PC-9 (cell line): ENCODE results near the gene RAB8A. TPM values are rescaled to one million over a fixed set of nuclear protein-coding genes. Genes with fewer than 3 reads are reported as not detected.

ENCODE experiments used
- BruUV-seq: library from RNA; stranded (reverse); fragments of 400-500 nt; replicated peaks from 2 replicates; lab custom pipeline; 2021; lab: Mats Ljungman, UMichigan
- CTCF ChIA-PET: fragments of 300-600 bp; sonication (Branson Sonifier 250); formaldehyde crosslinking; loops from one replicate; lab custom pipeline; 2022; ENCODE audit warnings: antibody characterized with exemption; lab: Charles Lee
- POLR2A ChIA-PET: fragments of 300-600 bp; sonication (Branson Sonifier 250); formaldehyde crosslinking; loops from one replicate; lab custom pipeline; 2022; ENCODE audit warnings: antibody characterized with exemption; ENCODE audit not compliant: unreplicated experiment; lab: Charles Lee
- DNase-seq, 2 experiments: peaks; one replicate each; pipeline versions ENCODE4 v3.0.0 to v3.0.0-alpha.2; 2015 to 2022; ENCODE audit warnings: mixed read lengths in 1 of 2
- H2AFZ ChIP-seq: fragments of 200-600 bp; sonication (generic); 2 replicates; pipeline ENCODE4 v1.8.1; 2017; ENCODE audit warnings: antibody characterized with exemption
- H3F3A ChIP-seq: fragments of 200-600 bp; sonication (generic); 2 replicates; pipeline ENCODE4 v1.8.1; 2017; ENCODE audit warnings: antibody characterized with exemption, mild to moderate bottlenecking, low read depth; ENCODE audit not compliant: insufficient read depth
- H3K27ac ChIP-seq: fragments of 200-600 bp; sonication (generic); 2 replicates; pipeline ENCODE4 v1.6.1; 2016; ENCODE audit warnings: mixed run types
- H3K27me3 ChIP-seq: fragments of 200-600 bp; sonication (generic); 2 replicates; pipeline ENCODE4 v1.6.1; 2016; ENCODE audit warnings: low read depth, mixed run types; ENCODE audit not compliant: insufficient read depth
- H3K36me3 ChIP-seq: fragments of 200-600 bp; sonication (generic); 2 replicates; pipeline ENCODE4 v1.6.1; 2016; ENCODE audit warnings: low read depth, mixed run types
- H3K4me1 ChIP-seq: fragments of 200-600 bp; sonication (generic); replicated peaks from 2 replicates; pipeline ENCODE4 v1.6.1; 2016; ENCODE audit warnings: mixed run types; ENCODE audit not compliant: insufficient read depth
- H3K4me2 ChIP-seq: fragments of 200-600 bp; sonication (generic); 2 replicates; pipeline ENCODE4 v1.6.1; 2017; ENCODE audit warnings: mixed run types
- H3K4me3 ChIP-seq: fragments of 200-600 bp; sonication (generic); 2 replicates; pipeline ENCODE4 v1.6.1; 2016; ENCODE audit warnings: mixed run types
- H3K79me2 ChIP-seq: fragments of 200-600 bp; sonication (generic); 2 replicates; pipeline ENCODE4 v1.6.1; 2017; ENCODE audit warnings: low read depth, mixed run types
- H3K9me2 ChIP-seq: fragments of 200-600 bp; sonication (generic); 2 replicates; pipeline ENCODE4 v1.8.1; 2017; ENCODE audit warnings: mild to moderate bottlenecking; ENCODE audit not compliant: insufficient read depth
- H3K9me3 ChIP-seq: fragments of 200-600 bp; sonication (generic); 2 replicates; pipeline ENCODE4 v1.8.1; 2016; ENCODE audit warnings: low read depth; ENCODE audit not compliant: insufficient read depth
- H4K20me1 ChIP-seq: fragments of 200-600 bp; sonication (generic); 2 replicates; pipeline ENCODE4 v1.8.1; 2017; ENCODE audit not compliant: insufficient read depth
- CTCF ChIP-seq: fragments of 200-600 bp; sonication (generic); conservative IDR thresholded peaks from 2 replicates; pipeline ENCODE4 v1.6.1; 2017; ENCODE audit warnings: mixed run types, antibody characterized with exemption, mild to moderate bottlenecking, moderate library complexity
- EZH2 ChIP-seq: fragments of 200-600 bp; sonication (generic); IDR thresholded peaks from 2 replicates; pipeline ENCODE4 v1.8.0; 2017; ENCODE audit warnings: antibody characterized with exemption, low read depth
- intact Hi-C: fragments of 100-400 bp; cut with micrococcal nuclease; formaldehyde crosslinking; loops from one replicate; pipeline ENCODE4 v1.10.0; 2022; ENCODE audit not compliant: unreplicated experiment
- total RNA-seq: library from RNA; stranded (reverse); gene quantifications from 2 replicates; pipeline ENCODE4 v1.2.3, GENCODE V29; 2021

RAB8A gene
- total RNA-seq, 1 experiment from 2014 or later: 104 TPM

DNA sequence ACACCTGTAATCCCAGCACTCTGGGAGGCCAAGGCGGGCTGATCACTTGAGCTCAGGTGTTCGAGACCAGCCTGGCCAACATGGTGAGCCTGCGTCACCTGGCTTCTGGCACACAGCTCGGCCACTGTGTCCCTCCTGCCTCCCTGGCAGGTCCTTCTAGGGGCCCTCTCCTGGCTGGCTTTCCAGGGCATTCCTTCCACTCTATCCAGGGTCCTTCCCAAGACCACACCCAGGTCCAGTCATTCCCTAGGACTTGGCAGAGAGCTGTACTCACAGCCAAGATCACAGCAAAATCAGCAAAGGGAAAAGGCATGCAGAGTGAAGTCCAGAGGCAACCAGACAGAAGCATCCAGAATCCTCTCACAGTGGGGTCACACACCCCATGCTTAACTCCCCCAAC lies 22.1 kb downstream of the RAB8A start:
- TF ChIP-seq CTCF (no peak), EZH2 (no peak)
- Histone ChIP-seq H3K4me3 (no peak overlapping the region), H3K36me3 (peaks cover 25% of the 10 kb centered on the region; the same call in 1 of the 2 replicates), H4K20me1 (no peaks in the 10 kb centered on the region), H3K27me3 (no peaks in the 10 kb centered on the region), H3K4me1 (no peaks in the 10 kb centered on the region), H3K27ac (no peak overlapping the region), H2AFZ (no peak overlapping the region), H3K9me2 (no peaks in the 10 kb centered on the region), H3K9me3 (no peaks in the 10 kb centered on the region), H3K4me2 (no peak overlapping the region), H3F3A (peaks cover 29% of the 10 kb centered on the region; the same call in 1 of the 2 replicates), H3K79me2 (no peaks in the 10 kb centered on the region)
- no TSS peak for BruUV-seq
- POLR2A ChIA-PET: no interaction called here
- CTCF ChIA-PET: no interaction called here
- intact Hi-C loops: no loop called here
- no peak for DNase-seq

DNA sequence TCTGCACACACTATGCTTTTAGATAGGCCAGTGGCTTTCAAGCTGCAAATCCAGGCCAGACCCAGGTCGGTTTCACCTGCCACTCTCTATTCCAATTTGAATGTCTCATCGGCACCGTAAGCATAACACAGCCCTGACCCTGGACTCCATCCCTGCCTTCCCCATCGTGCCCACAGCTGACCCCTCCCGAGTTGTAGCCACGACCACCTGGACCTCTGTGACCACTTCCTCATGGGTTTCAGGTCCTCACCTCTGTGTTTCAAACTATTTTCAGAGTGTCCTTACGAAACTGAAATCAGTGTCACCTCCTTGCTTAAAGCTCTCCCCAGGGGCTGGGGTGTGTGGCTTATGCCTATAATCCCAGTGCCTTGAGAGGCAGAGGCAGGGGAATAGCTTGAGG lies 22.8 kb downstream of the RAB8A start:
- H3F3A ChIP-seq: peaks cover 29% of the 10 kb centered on the region; the same call in 1 of the 2 replicates
- intact Hi-C loops: no loop called here
- H3K4me3 ChIP-seq: no peak overlapping the region
- ChIA-PET POLR2A (no interaction called here), CTCF (no interaction called here)
- no peaks in the 10 kb centered on the region for H3K4me1 ChIP-seq
- no peaks in the 10 kb centered on the region for H4K20me1 ChIP-seq
- H3K4me2 ChIP-seq: no peak overlapping the region
- H3K79me2 ChIP-seq: no peaks in the 10 kb centered on the region
- H3K27me3 ChIP-seq: no peaks in the 10 kb centered on the region
- H3K36me3 ChIP-seq: peaks cover 25% of the 10 kb centered on the region; the same call in 1 of the 2 replicates
- BruUV-seq: no TSS peak
- no peaks in the 10 kb centered on the region for H3K9me2 ChIP-seq
- no peak for DNase-seq
- TF ChIP-seq CTCF (no peak), EZH2 (no peak)
- no peaks in the 10 kb centered on the region for H3K9me3 ChIP-seq
- no peak overlapping the region for H2AFZ ChIP-seq
- no peak overlapping the region for H3K27ac ChIP-seq

DNA sequence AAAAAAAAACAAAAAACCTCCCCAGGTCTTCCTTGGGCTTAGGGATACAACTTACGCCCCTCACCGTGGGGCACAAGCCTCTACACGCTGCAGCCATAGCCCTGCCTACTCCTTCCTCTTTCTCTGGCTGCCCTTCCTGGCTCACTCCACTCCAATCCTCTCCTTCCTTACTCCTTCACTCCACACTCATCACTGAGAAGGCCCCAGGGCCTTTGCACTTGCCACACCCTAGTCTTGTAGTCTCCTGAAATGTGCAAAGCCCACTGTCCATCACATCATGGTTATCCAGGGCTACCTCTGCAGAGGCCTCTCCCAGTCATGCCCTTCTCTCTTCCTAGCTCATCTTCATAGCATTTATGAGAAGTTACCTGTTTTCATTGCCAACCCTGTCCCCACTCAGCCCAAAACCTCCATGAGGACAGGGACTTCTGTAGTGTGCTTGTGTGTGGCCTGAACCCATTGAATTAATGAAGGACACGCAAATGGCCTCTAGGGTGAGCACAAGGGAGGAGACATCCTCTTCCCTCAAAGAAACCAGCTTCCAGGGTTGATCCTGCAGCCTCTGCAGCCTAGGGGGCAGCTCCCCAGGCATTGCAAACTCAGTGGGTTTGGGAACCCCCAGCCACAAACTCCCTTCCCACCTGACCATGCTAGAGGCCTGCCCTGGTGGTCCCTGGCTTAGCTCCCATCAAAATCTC lies 23.9 kb downstream of the RAB8A start:
- CTCF ChIA-PET: interaction anchor here (0.6 kb wide), 1 partner anchor 21 kb away, joined by 5 read pairs; no protein-coding TSS in a partner anchor
- intact Hi-C loops: no loop called here
- no TSS peak for BruUV-seq

More for the DNA sequence above, 23.9 kb downstream of the RAB8A start:
- Histone ChIP-seq H3K9me3 (no peaks in the 10 kb centered on the region), H3K27ac (no peak overlapping the region), H3K79me2 (no peaks in the 10 kb centered on the region), H3K4me2 (no peak overlapping the region), H3K36me3 (peaks cover 16% of the 10 kb centered on the region; the same call in 1 of the 2 replicates), H3F3A (peaks cover 29% of the 10 kb centered on the region; the same call in 1 of the 2 replicates), H4K20me1 (no peaks in the 10 kb centered on the region), H3K4me1 (no peaks in the 10 kb centered on the region), H3K4me3 (no peak overlapping the region), H3K9me2 (no peaks in the 10 kb centered on the region), H3K27me3 (no peaks in the 10 kb centered on the region), H2AFZ (no peak overlapping the region)
- POLR2A ChIA-PET: interaction anchor here (0.6 kb wide), 1 partner anchor 9 kb away, joined by 3 read pairs; no protein-coding TSS in a partner anchor
- DNase-seq: no peak
- no peak for TF ChIP-seq EZH2
- no peak for TF ChIP-seq CTCF
